ENCODE data around the gene ADCY9.

DNA sequence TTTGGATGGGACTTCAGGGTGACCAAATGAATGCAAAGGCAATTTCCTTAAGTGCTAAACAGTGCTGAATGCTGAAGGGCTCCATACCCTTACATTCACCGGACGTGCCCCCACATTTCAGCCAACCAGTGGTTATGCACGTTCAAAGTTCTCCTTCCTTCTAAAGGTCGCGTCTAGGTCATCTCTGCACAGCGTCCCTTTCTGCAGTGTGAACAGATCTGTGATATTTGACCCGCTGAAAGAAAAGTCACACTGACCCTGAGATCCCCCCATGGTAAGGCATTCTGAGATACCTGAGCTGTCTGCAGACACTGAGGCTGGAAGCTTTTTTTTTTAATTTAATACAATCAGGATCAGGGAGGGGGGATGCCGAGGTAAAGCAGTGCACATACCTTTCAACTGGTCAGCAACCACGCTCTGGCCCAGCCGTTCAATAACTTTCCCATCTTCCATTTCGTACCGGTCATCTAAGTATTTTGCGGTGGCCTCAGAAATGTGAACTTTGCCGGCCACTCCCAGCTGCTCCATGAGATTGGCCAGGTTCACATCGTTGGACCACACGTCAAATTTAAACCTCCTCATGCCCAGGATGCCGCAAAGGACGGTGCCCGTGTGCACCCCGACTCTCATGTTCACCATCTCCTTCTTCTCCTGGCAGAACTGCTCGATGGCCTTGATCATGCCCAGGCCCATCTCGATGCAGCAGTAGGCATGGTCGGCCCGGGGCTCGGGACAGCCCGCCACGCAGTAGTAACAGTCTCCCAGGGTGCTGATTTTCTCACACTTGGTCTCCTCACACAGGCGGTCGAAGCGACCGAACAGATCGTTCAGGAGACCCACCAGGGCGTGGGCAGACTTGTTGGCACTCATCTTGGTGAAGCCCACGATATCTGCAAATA lies 2.6 kb downstream of the ADCY9 start:
- TF ChIP-seq POLR2A (IDR thresholded peaks at IDR 0.05; ENCODE audit: low read length) = no peak
- no peak for TF ChIP-seq HOXB5 (CRISPR knock-in tag; IDR thresholded peaks at IDR 0.05)
- TF ChIP-seq BHLHE40 (IDR thresholded peaks at IDR 0.05; ENCODE audit: low read depth, low read length) = no peak
- TF ChIP-seq, protein P1, sequence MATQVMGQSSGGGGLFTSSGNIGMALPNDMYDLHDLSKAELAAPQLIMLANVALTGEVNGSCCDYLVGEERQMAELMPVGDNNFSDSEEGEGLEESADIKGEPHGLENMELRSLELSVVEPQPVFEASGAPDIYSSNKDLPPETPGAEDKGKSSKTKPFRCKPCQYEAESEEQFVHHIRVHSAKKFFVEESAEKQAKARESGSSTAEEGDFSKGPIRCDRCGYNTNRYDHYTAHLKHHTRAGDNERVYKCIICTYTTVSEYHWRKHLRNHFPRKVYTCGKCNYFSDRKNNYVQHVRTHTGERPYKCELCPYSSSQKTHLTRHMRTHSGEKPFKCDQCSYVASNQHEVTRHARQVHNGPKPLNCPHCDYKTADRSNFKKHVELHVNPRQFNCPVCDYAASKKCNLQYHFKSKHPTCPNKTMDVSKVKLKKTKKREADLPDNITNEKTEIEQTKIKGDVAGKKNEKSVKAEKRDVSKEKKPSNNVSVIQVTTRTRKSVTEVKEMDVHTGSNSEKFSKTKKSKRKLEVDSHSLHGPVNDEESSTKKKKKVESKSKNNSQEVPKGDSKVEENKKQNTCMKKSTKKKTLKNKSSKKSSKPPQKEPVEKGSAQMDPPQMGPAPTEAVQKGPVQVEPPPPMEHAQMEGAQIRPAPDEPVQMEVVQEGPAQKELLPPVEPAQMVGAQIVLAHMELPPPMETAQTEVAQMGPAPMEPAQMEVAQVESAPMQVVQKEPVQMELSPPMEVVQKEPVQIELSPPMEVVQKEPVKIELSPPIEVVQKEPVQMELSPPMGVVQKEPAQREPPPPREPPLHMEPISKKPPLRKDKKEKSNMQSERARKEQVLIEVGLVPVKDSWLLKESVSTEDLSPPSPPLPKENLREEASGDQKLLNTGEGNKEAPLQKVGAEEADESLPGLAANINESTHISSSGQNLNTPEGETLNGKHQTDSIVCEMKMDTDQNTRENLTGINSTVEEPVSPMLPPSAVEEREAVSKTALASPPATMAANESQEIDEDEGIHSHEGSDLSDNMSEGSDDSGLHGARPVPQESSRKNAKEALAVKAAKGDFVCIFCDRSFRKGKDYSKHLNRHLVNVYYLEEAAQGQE (IDR thresholded peaks at IDR 0.05) = no peak
- TF ChIP-seq CHD4 (IDR thresholded peaks at IDR 0.05; ENCODE audit: borderline replicate concordance) = no peak
- TF ChIP-seq, protein P2, sequence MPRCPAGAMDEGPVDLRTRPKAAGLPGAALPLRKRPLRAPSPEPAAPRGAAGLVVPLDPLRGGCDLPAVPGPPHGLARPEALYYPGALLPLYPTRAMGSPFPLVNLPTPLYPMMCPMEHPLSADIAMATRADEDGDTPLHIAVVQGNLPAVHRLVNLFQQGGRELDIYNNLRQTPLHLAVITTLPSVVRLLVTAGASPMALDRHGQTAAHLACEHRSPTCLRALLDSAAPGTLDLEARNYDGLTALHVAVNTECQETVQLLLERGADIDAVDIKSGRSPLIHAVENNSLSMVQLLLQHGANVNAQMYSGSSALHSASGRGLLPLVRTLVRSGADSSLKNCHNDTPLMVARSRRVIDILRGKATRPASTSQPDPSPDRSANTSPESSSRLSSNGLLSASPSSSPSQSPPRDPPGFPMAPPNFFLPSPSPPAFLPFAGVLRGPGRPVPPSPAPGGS (IDR thresholded peaks at IDR 0.05) = no peak

Measured in A549 (cell line).